GM12878 (cell line): ENCODE measurements around the gene HEATR3. TPM values are rescaled to one million over a fixed set of nuclear protein-coding genes. Genes with fewer than 3 reads are reported as not detected.

Experiments used
- ATAC-seq: fragments of 200-7000 bp; cut with Tn5 transposase; 3 replicates; pipeline ENCODE4 v1.9.1; 2020; ENCODE audit warnings: mild to moderate bottlenecking, moderate library complexity
- BruUV-seq: library from RNA; stranded (reverse); fragments of 400-500 nt; replicated peaks from 2 replicates; lab custom pipeline; 2021; lab: Mats Ljungman, UMichigan
- CTCF ChIA-PET: fragments of 300-600 bp; sonication (Branson Sonifier 250); formaldehyde crosslinking; extraction: SDS; loops from one replicate; lab custom pipeline; 2021; ENCODE audit warnings: inconsistent platforms; lab: Yijun Ruan, JAX
- POLR2A ChIA-PET: fragments of 350-600 bp; formaldehyde crosslinking; extraction: SDS; loops from one replicate; lab custom pipeline; 2021; ENCODE audit warnings: inconsistent platforms; lab: Charles Lee
- RAD21 ChIA-PET: fragments of 300-600 bp; sonication (Branson Sonifier 250); formaldehyde crosslinking; loops from one replicate; lab custom pipeline; 2023; ENCODE audit warnings: antibody characterized with exemption; ENCODE audit not compliant: unreplicated experiment; lab: Charles Lee
- SMC1A ChIA-PET: fragments of 300-600 bp; sonication (Branson Sonifier 250); formaldehyde crosslinking; loops from one replicate; lab custom pipeline; 2023; ENCODE audit not compliant: unreplicated experiment, uncharacterized antibody; lab: Charles Lee
- DNase-seq: peaks from one replicate; pipeline ENCODE4 v3.0.0-alpha.2; 2011; ENCODE audit warnings: low read depth, low spot score
- FAIRE-seq: peaks from 3 replicates; lab custom pipeline; 2011; peaks lifted over from hg19 to GRCh38; lab: Jason Lieb, UNC
- H2AFZ ChIP-seq: 2 replicates; pipeline ENCODE4 v1.6.0; 2011; ENCODE audit warnings: low read depth, low read length, control low read depth; ENCODE audit not compliant: control insufficient read depth
- H3K27ac ChIP-seq: 2 replicates; pipeline ENCODE4 v1.5.1; 2011; ENCODE audit warnings: control low read depth; ENCODE audit not compliant: control insufficient read depth, insufficient read depth
- H3K27me3 ChIP-seq, 2 experiments: replicated peaks in 1 of 2; 2 replicates each; pipeline versions ENCODE4 v1.6.0 to v1.6.1; 2011; ENCODE audit warnings: low read length in 1 of 2; ENCODE audit not compliant: control insufficient read depth in 2 of 2, insufficient read depth in 2 of 2
- H3K36me3 ChIP-seq, 2 experiments: 2 replicates each; pipeline ENCODE4 v1.5.1; 2011; ENCODE audit warnings: low read length in 1 of 2; ENCODE audit not compliant: control insufficient read depth in 2 of 2, insufficient read depth in 2 of 2
- H3K4me1 ChIP-seq: 2 replicates; pipeline ENCODE4 v1.6.1; 2011; ENCODE audit warnings: mild to moderate bottlenecking, low read length, moderate library complexity, mixed read lengths; ENCODE audit not compliant: control insufficient read depth, insufficient read depth
- H3K4me2 ChIP-seq: 2 replicates; pipeline ENCODE4 v1.6.0; 2011; ENCODE audit warnings: control low read depth; ENCODE audit not compliant: control insufficient read depth, insufficient read depth
- H3K4me3 ChIP-seq: fragments of 200-600 bp; sonication (generic); 2 replicates; pipeline ENCODE4 v1.5.1; 2016
- H3K79me2 ChIP-seq: 2 replicates; pipeline ENCODE4 v1.6.0; 2011; ENCODE audit warnings: low read length; ENCODE audit not compliant: control insufficient read depth, insufficient read depth
- H3K9ac ChIP-seq: 2 replicates; pipeline ENCODE4 v1.8.0; 2011; ENCODE audit warnings: low read length, control low read depth, mixed read lengths; ENCODE audit not compliant: control insufficient read depth, insufficient read depth
- H3K9me3 ChIP-seq: replicated peaks from 3 replicates; pipeline ENCODE4 v1.5.1; 2011; ENCODE audit warnings: mild to moderate bottlenecking, low read length; ENCODE audit not compliant: control insufficient read depth, insufficient read depth
- H4K20me1 ChIP-seq: 2 replicates; pipeline ENCODE4 v1.6.0; 2011; ENCODE audit not compliant: control insufficient read depth, insufficient read depth
- CBX5 ChIP-seq: sonication (generic); IDR thresholded peaks from 2 replicates; pipeline ENCODE4 v1.6.1; 2016; ENCODE audit warnings: low read depth, moderate library complexity, mild to moderate bottlenecking, inconsistent platforms
- IKZF2 ChIP-seq, 2 experiments: fragments of 450-650 bp; IDR thresholded peaks; 2 replicates each; pipeline ENCODE4 v1.6.1; 2017; ENCODE audit warnings: mild to moderate bottlenecking in 2 of 2, moderate library complexity in 2 of 2
- MYB ChIP-seq: fragments of 150-350 bp; IDR thresholded peaks from 2 replicates; pipeline ENCODE4 v1.6.1; 2014; ENCODE audit warnings: mild to moderate bottlenecking, low read depth, low read length, borderline replicate concordance
- RAD51 ChIP-seq: fragments of 450-650 bp; IDR thresholded peaks from 2 replicates; pipeline ENCODE4 v1.6.1; 2016; ENCODE audit warnings: moderate library complexity, mild to moderate bottlenecking, inconsistent platforms
- SUPT20H ChIP-seq: IDR thresholded peaks from 2 replicates; pipeline ENCODE4 v1.6.1; 2011; ENCODE audit warnings: low read depth, mild to moderate bottlenecking, low read length, moderate library complexity, borderline replicate concordance; ENCODE audit not compliant: control insufficient read depth
- TAF1 ChIP-seq: IDR thresholded peaks from 2 replicates; pipeline ENCODE4 v1.6.1; 2011; ENCODE audit warnings: mild to moderate bottlenecking, low read depth, low read length, borderline replicate concordance
- TARDBP ChIP-seq: IDR thresholded peaks from 2 replicates; pipeline ENCODE4 v1.6.1; 2016; ENCODE audit warnings: borderline replicate concordance
- TBL1XR1 ChIP-seq: IDR thresholded peaks from 2 replicates; pipeline ENCODE4 v1.6.1; 2012; ENCODE audit warnings: low read depth, low read length, improper control_type of control experiment
- ZZZ3 ChIP-seq: IDR thresholded peaks from 2 replicates; pipeline ENCODE4 v1.6.1; 2011; ENCODE audit warnings: low read depth; ENCODE audit not compliant: control insufficient read depth, insufficient read length
- WGBS: methylation state at CpG from one replicate; pipeline ENCODE4 v1.1.6; 2016; ENCODE audit warnings: low lambda C conversion rate; ENCODE audit not compliant: insufficient replicate concordance, insufficient coverage; ENCODE audit errors: missing lambda C conversion rate; 5-methylcytosine and 5-hydroxymethylcytosine counted together
- in situ Hi-C: fragments of 300-500 bp; cut with MboI; formaldehyde crosslinking; loops from 9 replicates; pipeline ENCODE4 v1.14.3; 2018; ENCODE audit warnings: mixed read lengths
- intact Hi-C: fragments of 100-400 bp; cut with micrococcal nuclease; formaldehyde crosslinking; loops from one replicate; pipeline ENCODE4 v1.14.2; 2022; ENCODE audit not compliant: unreplicated experiment
- polyA plus RNA-seq, 11 experiments: library from polyadenylated mRNA; depleted of rRNA in 4 of 11; unstranded in 6 of 11; stranded (reverse) in 5 of 11; fragments of >200 nt; fragmentation: Nextera tagmentation in 4 of 11; fragmentation: Illumina TruSeq in 1 of 11; extraction: Ambion mirVana in 4 of 11; extraction: Trizol in 1 of 11; gene quantifications; 1 replicate in 1 of 11; 2 replicates in 10 of 11; pipeline versions ENCODE4 v1.2.1 to v1.2.3, GENCODE V29; 2011 to 2016; ENCODE audit warnings: inconsistent platforms in 2 of 11, missing spikeins in 2 of 11, low read depth in 1 of 11
- total RNA-seq, 4 experiments: library from RNA; depleted of rRNA in 3 of 4; stranded (reverse); fragments of >200 nt in 3 of 4; fragmentation: Illumina TruSeq in 1 of 4; extraction: Trizol in 1 of 4; gene quantifications; 2 replicates each; pipeline versions ENCODE4 v1.2.1 to v1.2.3, GENCODE V29; 2013 to 2021
- TF ChIP-seq, protein P1 (sequence below): fragments of 450-650 bp; IDR thresholded peaks from 2 replicates; pipeline ENCODE4 v1.6.1; 2017; ENCODE audit warnings: mild to moderate bottlenecking, moderate library complexity

Gene HEATR3
- total and polyA plus RNA-seq, 10 of the 15 experiments (the other 5 are each of a cell fraction or from before 2014, with no cell fraction given) = 1.5 to 30.0 (median 17.7) TPM

DNA sequence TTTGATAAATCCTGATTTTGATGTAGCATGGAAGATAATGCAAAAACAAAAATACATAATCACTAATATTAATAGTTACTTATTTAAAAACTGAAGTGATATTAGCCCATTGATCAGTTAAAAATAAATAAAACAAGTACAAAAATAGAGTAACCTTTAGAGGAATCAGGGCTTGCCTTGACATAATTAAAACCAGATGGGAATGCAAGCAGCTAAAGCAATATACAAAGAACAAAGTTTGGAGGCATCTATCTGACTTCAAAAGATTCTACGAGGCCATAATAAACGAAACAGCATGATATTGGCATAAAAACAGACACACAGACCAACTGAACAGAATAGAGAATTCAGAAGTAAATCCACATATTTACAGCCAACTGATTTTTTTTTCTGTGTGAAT lies 15.0 kb upstream of the HEATR3 start:
- no peak for TF ChIP-seq TBL1XR1
- no peak for TF ChIP-seq IKZF2 (IDR thresholded peaks at IDR 0.05)
- no peak for TF ChIP-seq ZZZ3
- no peak for TF ChIP-seq MYB
- no peak for TF ChIP-seq CBX5
- TF ChIP-seq TAF1 = no peak
- no peak for TF ChIP-seq SUPT20H
- TF ChIP-seq, protein P1, sequence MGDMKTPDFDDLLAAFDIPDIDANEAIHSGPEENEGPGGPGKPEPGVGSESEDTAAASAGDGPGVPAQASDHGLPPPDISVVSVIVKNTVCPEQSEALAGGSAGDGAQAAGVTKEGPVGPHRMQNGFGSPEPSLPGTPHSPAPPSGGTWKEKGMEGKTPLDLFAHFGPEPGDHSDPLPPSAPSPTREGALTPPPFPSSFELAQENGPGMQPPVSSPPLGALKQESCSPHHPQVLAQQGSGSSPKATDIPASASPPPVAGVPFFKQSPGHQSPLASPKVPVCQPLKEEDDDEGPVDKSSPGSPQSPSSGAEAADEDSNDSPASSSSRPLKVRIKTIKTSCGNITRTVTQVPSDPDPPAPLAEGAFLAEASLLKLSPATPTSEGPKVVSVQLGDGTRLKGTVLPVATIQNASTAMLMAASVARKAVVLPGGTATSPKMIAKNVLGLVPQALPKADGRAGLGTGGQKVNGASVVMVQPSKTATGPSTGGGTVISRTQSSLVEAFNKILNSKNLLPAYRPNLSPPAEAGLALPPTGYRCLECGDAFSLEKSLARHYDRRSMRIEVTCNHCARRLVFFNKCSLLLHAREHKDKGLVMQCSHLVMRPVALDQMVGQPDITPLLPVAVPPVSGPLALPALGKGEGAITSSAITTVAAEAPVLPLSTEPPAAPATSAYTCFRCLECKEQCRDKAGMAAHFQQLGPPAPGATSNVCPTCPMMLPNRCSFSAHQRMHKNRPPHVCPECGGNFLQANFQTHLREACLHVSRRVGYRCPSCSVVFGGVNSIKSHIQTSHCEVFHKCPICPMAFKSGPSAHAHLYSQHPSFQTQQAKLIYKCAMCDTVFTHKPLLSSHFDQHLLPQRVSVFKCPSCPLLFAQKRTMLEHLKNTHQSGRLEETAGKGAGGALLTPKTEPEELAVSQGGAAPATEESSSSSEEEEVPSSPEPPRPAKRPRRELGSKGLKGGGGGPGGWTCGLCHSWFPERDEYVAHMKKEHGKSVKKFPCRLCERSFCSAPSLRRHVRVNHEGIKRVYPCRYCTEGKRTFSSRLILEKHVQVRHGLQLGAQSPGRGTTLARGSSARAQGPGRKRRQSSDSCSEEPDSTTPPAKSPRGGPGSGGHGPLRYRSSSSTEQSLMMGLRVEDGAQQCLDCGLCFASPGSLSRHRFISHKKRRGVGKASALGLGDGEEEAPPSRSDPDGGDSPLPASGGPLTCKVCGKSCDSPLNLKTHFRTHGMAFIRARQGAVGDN = no peak
- TF ChIP-seq RAD51 = no peak
- no peak for TF ChIP-seq TARDBP
- Histone ChIP-seq H3K9ac (no peak overlapping the region), H3K27me3 (no peaks in the 10 kb centered on the region), H3K27ac (no peak overlapping the region), H4K20me1 (no peaks in the 10 kb centered on the region), H3K36me3 (no peaks in the 10 kb centered on the region), H3K4me2 (no peak overlapping the region), H3K9me3 (peaks cover 1% of the 10 kb centered on the region; the same call in 1 of the 3 replicates), H2AFZ (no peak overlapping the region), H3K4me3 (no peak overlapping the region), H3K4me1 (no peaks in the 10 kb centered on the region), H3K79me2 (no peaks in the 10 kb centered on the region)
- no peak for ATAC-seq
- RAD21 ChIA-PET = no interaction called here
- in situ Hi-C loops = no loop called here
- 43% methylated on average over 2 of the region's 2 CpGs for WGBS
- no peak for FAIRE-seq
- DNase-seq = no peak
- POLR2A ChIA-PET = no interaction called here
- CTCF ChIA-PET = no interaction called here
- SMC1A ChIA-PET = no interaction called here
- intact Hi-C loops = no loop called here
- no TSS peak for BruUV-seq
